ENCODE data around the gene SLC16A12.

The SLC16A12 gene

GRCh38 chr10:89520706-89521105, 14.7 kb downstream of the SLC16A12 start:
- Histone ChIP-seq H3K9me3 (ENCODE audit: insufficient read depth, low read length) (no peaks in the 10 kb centered on the region), H2AFZ (ENCODE audit: low read depth, low read length) (no peak overlapping the region), H3K4me1 (ENCODE audit: low read length) (no peaks in the 10 kb centered on the region), H3K9ac (ENCODE audit: low read length) (no peak overlapping the region), H3K79me2 (ENCODE audit: low read length) (no peaks in the 10 kb centered on the region), H3K4me3 (ENCODE audit: low read length) (no peak overlapping the region), H3K36me3 (replicated peaks; ENCODE audit: low read depth, low read length) (no peaks in the 10 kb centered on the region), H4K20me1 (ENCODE audit: insufficient read depth, low read length) (no peaks in the 10 kb centered on the region), H3K27me3 (ENCODE audit: low read depth, low read length) (no peaks in the 10 kb centered on the region), H3K27ac (ENCODE audit: low read length) (no peak overlapping the region), H3K4me2 (ENCODE audit: low read length) (no peak overlapping the region)
- TF ChIP-seq CTCF (IDR thresholded peaks at IDR 0.05; ENCODE audit: low read depth, low read length) (no peak), EZH2phosphoT487 (IDR thresholded peaks at IDR 0.05; ENCODE audit: low read depth) (no peak)

GRCh38 chr10:89518876-89519842, 16.2 kb downstream of the SLC16A12 start:
- no peak overlapping the region for H3K27ac ChIP-seq (ENCODE audit: low read length)
- no peaks in the 10 kb centered on the region for H4K20me1 ChIP-seq (ENCODE audit: insufficient read depth, low read length)
- H3K9me3 ChIP-seq (ENCODE audit: insufficient read depth, low read length): no peaks in the 10 kb centered on the region
- no peaks in the 10 kb centered on the region for H3K79me2 ChIP-seq (ENCODE audit: low read length)
- no peak overlapping the region for H3K9ac ChIP-seq (ENCODE audit: low read length)
- no peak overlapping the region for H2AFZ ChIP-seq (ENCODE audit: low read depth, low read length)
- H3K4me3 ChIP-seq (ENCODE audit: low read length): no peak overlapping the region
- H3K4me2 ChIP-seq (ENCODE audit: low read length): no peak overlapping the region
- H3K4me1 ChIP-seq (ENCODE audit: low read length): no peaks in the 10 kb centered on the region
- H3K27me3 ChIP-seq (ENCODE audit: low read depth, low read length): no peaks in the 10 kb centered on the region
- TF ChIP-seq CTCF (IDR thresholded peaks at IDR 0.05; ENCODE audit: low read depth, low read length) (no peak), EZH2phosphoT487 (IDR thresholded peaks at IDR 0.05; ENCODE audit: low read depth) (no peak)
- H3K36me3 ChIP-seq (replicated peaks; ENCODE audit: low read depth, low read length): no peaks in the 10 kb centered on the region

- Histone ChIP-seq H3K4me3 (ENCODE audit: low read length) (no peak overlapping the region), H4K20me1 (ENCODE audit: insufficient read depth, low read length) (no peaks in the 10 kb centered on the region), H3K9ac (ENCODE audit: low read length) (no peak overlapping the region), H3K27me3 (ENCODE audit: low read depth, low read length) (no peaks in the 10 kb centered on the region), H3K4me2 (ENCODE audit: low read length) (no peak overlapping the region), H2AFZ (ENCODE audit: low read depth, low read length) (no peak overlapping the region), H3K79me2 (ENCODE audit: low read length) (no peaks in the 10 kb centered on the region), H3K27ac (ENCODE audit: low read length) (no peak overlapping the region), H3K36me3 (replicated peaks; ENCODE audit: low read depth, low read length) (no peaks in the 10 kb centered on the region), H3K9me3 (ENCODE audit: insufficient read depth, low read length) (no peaks in the 10 kb centered on the region), H3K4me1 (ENCODE audit: low read length) (no peaks in the 10 kb centered on the region)
- TF ChIP-seq EZH2phosphoT487 (IDR thresholded peaks at IDR 0.05; ENCODE audit: low read depth) (no peak), CTCF (IDR thresholded peaks at IDR 0.05; ENCODE audit: low read depth, low read length) (no peak)
These were observed 17.3 kb downstream of the SLC16A12 start for GRCh38 chr10:89518108-89518507.

GRCh38 chr10:89516149-89516832, 19.1 kb downstream of the SLC16A12 start:
- Histone ChIP-seq H3K27me3 (ENCODE audit: low read depth, low read length) (no peaks in the 10 kb centered on the region), H3K36me3 (replicated peaks; ENCODE audit: low read depth, low read length) (no peaks in the 10 kb centered on the region), H2AFZ (ENCODE audit: low read depth, low read length) (no peak overlapping the region), H4K20me1 (ENCODE audit: insufficient read depth, low read length) (no peaks in the 10 kb centered on the region), H3K9ac (ENCODE audit: low read length) (no peak overlapping the region), H3K4me2 (ENCODE audit: low read length) (no peak overlapping the region), H3K79me2 (ENCODE audit: low read length) (no peaks in the 10 kb centered on the region), H3K4me3 (ENCODE audit: low read length) (no peak overlapping the region), H3K4me1 (ENCODE audit: low read length) (no peaks in the 10 kb centered on the region), H3K27ac (ENCODE audit: low read length) (no peak overlapping the region), H3K9me3 (ENCODE audit: insufficient read depth, low read length) (no peaks in the 10 kb centered on the region)
- TF ChIP-seq EZH2phosphoT487 (IDR thresholded peaks at IDR 0.05; ENCODE audit: low read depth) (no peak), CTCF (IDR thresholded peaks at IDR 0.05; ENCODE audit: low read depth, low read length) (no peak)
